ENCODE data around the gene PRR7.

- no peak for TF ChIP-seq CTCF (conservative IDR thresholded peaks at IDR 0.05; ENCODE audit: low read depth, low read length)
- TF ChIP-seq POLR2A (IDR thresholded peaks at IDR 0.05; ENCODE audit: low read depth, low read length), result no peak
- TF ChIP-seq MAZ (IDR thresholded peaks at IDR 0.05; ENCODE audit: borderline replicate concordance, low read depth, low read length), result no peak
- TF ChIP-seq MAFK (IDR thresholded peaks at IDR 0.05; ENCODE audit: low read depth, low read length), result no peak
- TF ChIP-seq MXI1 (IDR thresholded peaks at IDR 0.05; ENCODE audit: borderline replicate concordance, low read depth, low read length), result no peak
- no peak for TF ChIP-seq NFE2L2 (IDR thresholded peaks at IDR 0.05; ENCODE audit: low read depth, low read length)
- TF ChIP-seq ELK1 (IDR thresholded peaks at IDR 0.05; ENCODE audit: borderline replicate concordance, low read depth, low read length), result no peak
- TF ChIP-seq SMC3 (IDR thresholded peaks at IDR 0.05; ENCODE audit: low read depth, low read length), result no peak
- TF ChIP-seq USF2 (IDR thresholded peaks at IDR 0.05; ENCODE audit: low read depth, low read length), result no peak
- TF ChIP-seq RCOR1 (IDR thresholded peaks at IDR 0.05; ENCODE audit: insufficient replicate concordance, low read length), result no peak
- no peak for TF ChIP-seq RAD21 (IDR thresholded peaks at IDR 0.05; ENCODE audit: low read length)
- no peak for TF ChIP-seq BHLHE40 (IDR thresholded peaks at IDR 0.05; ENCODE audit: low read depth, low read length)
- no peak for TF ChIP-seq CHD1 (IDR thresholded peaks at IDR 0.05; ENCODE audit: low read depth, low read length)
Observed at GRCh38 chr5:177432143-177432838, 14.3 kb upstream of the PRR7 start.

Measured in IMR-90 (cell line).